ENCODE data around the gene SH3GL1. TPM values are rescaled to one million over a fixed set of nuclear protein-coding genes. Genes with fewer than 3 reads are reported as not detected.

Gene SH3GL1
- total and polyA plus RNA-seq, 9 of the 15 experiments (the other 6 are each of a cell fraction or from before 2014, with no cell fraction given), result 1.7 to 75.3 (median 25.7) TPM

- TF ChIP-seq ZNF830 (CRISPR knock-in tag; IDR thresholded peaks at IDR 0.05), result no peak
- TF ChIP-seq MED1 (CRISPR knock-in tag; IDR thresholded peaks at IDR 0.05; ENCODE audit: borderline replicate concordance), result no peak
- TF ChIP-seq ZBTB1 (CRISPR knock-in tag; IDR thresholded peaks at IDR 0.05; ENCODE audit: borderline replicate concordance, low read depth), result no peak
- TF ChIP-seq YY1 (IDR thresholded peaks at IDR 0.05; ENCODE audit: borderline replicate concordance in 1 of 3, control insufficient read depth in 1 of 3, extremely low read depth in 1 of 3, insufficient read depth in 3 of 3, insufficient read length in 1 of 3, insufficient replicate concordance in 2 of 3, low read depth in 1 of 3, low read length in 2 of 3), result peak in 2 of 3 experiments; percentile 6 to 47
- TF ChIP-seq HBP1 (CRISPR knock-in tag; IDR thresholded peaks at IDR 0.05), result no peak
- TF ChIP-seq ZNF77 (CRISPR knock-in tag; IDR thresholded peaks at IDR 0.05), result no peak
- TF ChIP-seq GATAD2B (IDR thresholded peaks at IDR 0.05; ENCODE audit: borderline replicate concordance), result peak; percentile 24; the same call in 1 of the 2 replicates
- TF ChIP-seq USF2 (CRISPR knock-in tag; IDR thresholded peaks at IDR 0.05), result no peak
- TF ChIP-seq HMG20B (CRISPR knock-in tag; IDR thresholded peaks at IDR 0.05), result no peak
- TF ChIP-seq, protein P1, sequence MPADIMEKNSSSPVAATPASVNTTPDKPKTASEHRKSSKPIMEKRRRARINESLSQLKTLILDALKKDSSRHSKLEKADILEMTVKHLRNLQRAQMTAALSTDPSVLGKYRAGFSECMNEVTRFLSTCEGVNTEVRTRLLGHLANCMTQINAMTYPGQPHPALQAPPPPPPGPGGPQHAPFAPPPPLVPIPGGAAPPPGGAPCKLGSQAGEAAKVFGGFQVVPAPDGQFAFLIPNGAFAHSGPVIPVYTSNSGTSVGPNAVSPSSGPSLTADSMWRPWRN (IDR thresholded peaks at IDR 0.05; ENCODE audit: low read depth), result peak; percentile 52
- peak; percentile 93 for TF ChIP-seq CBFA2T3 (IDR thresholded peaks at IDR 0.05)
- no peak for TF ChIP-seq IRF9 (tag; IDR thresholded peaks at IDR 0.05)
- TF ChIP-seq, protein P2, sequence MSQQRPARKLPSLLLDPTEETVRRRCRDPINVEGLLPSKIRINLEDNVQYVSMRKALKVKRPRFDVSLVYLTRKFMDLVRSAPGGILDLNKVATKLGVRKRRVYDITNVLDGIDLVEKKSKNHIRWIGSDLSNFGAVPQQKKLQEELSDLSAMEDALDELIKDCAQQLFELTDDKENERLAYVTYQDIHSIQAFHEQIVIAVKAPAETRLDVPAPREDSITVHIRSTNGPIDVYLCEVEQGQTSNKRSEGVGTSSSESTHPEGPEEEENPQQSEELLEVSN (IDR thresholded peaks at IDR 0.05; ENCODE audit: borderline replicate concordance in 1 of 2, extremely low read depth in 1 of 2, insufficient read depth in 1 of 2, insufficient read length in 1 of 2, low read depth in 1 of 2, low read length in 1 of 2, poor library complexity in 1 of 2, severe bottlenecking in 1 of 2), result no peak
- TF ChIP-seq AFF4 (CRISPR knock-in tag; IDR thresholded peaks at IDR 0.05), result peak; percentile 21; the same call in 1 of the 2 replicates
Measured at GRCh38 chr19:4375164-4376027, 25.0 kb downstream of the SH3GL1 start (continued).

Data from K562 (cell line).